ENCODE measurements around the gene LMTK2. TPM values are rescaled to one million over a fixed set of nuclear protein-coding genes. Genes with fewer than 3 reads are reported as not detected.
A peak's percentile ranks its signal among the peaks of the same experiment; 100 is the strongest.

Gene LMTK2
- 7.3 TPM for total RNA-seq

GRCh38 chr7:98106647-98107312 lies at the start of gene LMTK2:
TSS of gene LMTK2 (plus strand) at chr7:98106862. CDS start at chr7:98107178, 316 bp downstream.
- peak; percentile 91 to 96 (median 96) for DNase-seq (ENCODE audit: low read depth in 2 of 3, low spot score in 2 of 3)

GRCh38 chr7:98057157-98057556 lies 49.5 kb upstream of the LMTK2 start:
- no peak for DNase-seq (ENCODE audit: low read depth in 2 of 3, low spot score in 2 of 3)

- DNase-seq (ENCODE audit: low read depth in 2 of 3, low spot score in 2 of 3): no peak
Observed at GRCh38 chr7:98058186-98058585, 48.5 kb upstream of the LMTK2 start.

- DNase-seq (ENCODE audit: low read depth in 2 of 3, low spot score in 2 of 3): no peak
Observed at GRCh38 chr7:98064233-98064632, 42.4 kb upstream of the LMTK2 start.

GRCh38 chr7:98066208-98066607 lies 40.5 kb upstream of the LMTK2 start:
- DNase-seq (ENCODE audit: low read depth in 2 of 3, low spot score in 2 of 3): no peak

- DNase-seq (ENCODE audit: low read depth in 2 of 3, low spot score in 2 of 3): no peak
Observed at GRCh38 chr7:98066934-98067507, 39.6 kb upstream of the LMTK2 start.

GRCh38 chr7:98073047-98073446 lies 33.6 kb upstream of the LMTK2 start:
- no peak for DNase-seq (ENCODE audit: low read depth in 2 of 3, low spot score in 2 of 3)

GRCh38 chr7:98075801-98076200 lies 30.9 kb upstream of the LMTK2 start:
- no peak for DNase-seq (ENCODE audit: low read depth in 2 of 3, low spot score in 2 of 3)

- DNase-seq (ENCODE audit: low read depth in 2 of 3, low spot score in 2 of 3): no peak
Observed at GRCh38 chr7:98077762-98078161, 28.9 kb upstream of the LMTK2 start.

GRCh38 chr7:98078197-98078870 lies 28.3 kb upstream of the LMTK2 start:
- DNase-seq (ENCODE audit: low read depth in 2 of 3, low spot score in 2 of 3): no peak

GRCh38 chr7:98079891-98080648 lies 26.6 kb upstream of the LMTK2 start:
- no peak for DNase-seq (ENCODE audit: low read depth in 2 of 3, low spot score in 2 of 3)

GRCh38 chr7:98081319-98081718 lies 25.3 kb upstream of the LMTK2 start:
- DNase-seq (ENCODE audit: low read depth in 2 of 3, low spot score in 2 of 3): no peak

- no peak for DNase-seq (ENCODE audit: low read depth in 2 of 3, low spot score in 2 of 3)
Observed at GRCh38 chr7:98084631-98085030, 22.0 kb upstream of the LMTK2 start.

GRCh38 chr7:98085674-98086073 lies 21.0 kb upstream of the LMTK2 start:
- DNase-seq (ENCODE audit: low read depth in 2 of 3, low spot score in 2 of 3): no peak

- no peak for DNase-seq (ENCODE audit: low read depth in 2 of 3, low spot score in 2 of 3)
Observed at GRCh38 chr7:98086281-98086718, 20.4 kb upstream of the LMTK2 start.

- DNase-seq (ENCODE audit: low read depth in 2 of 3, low spot score in 2 of 3): no peak
Observed at GRCh38 chr7:98088109-98088508, 18.6 kb upstream of the LMTK2 start.

- no peak for DNase-seq (ENCODE audit: low read depth in 2 of 3, low spot score in 2 of 3)
Observed at GRCh38 chr7:98090116-98090515, 16.5 kb upstream of the LMTK2 start.

GRCh38 chr7:98091061-98091460 lies 15.6 kb upstream of the LMTK2 start:
- no peak for DNase-seq (ENCODE audit: low read depth in 2 of 3, low spot score in 2 of 3)

- DNase-seq (ENCODE audit: low read depth in 2 of 3, low spot score in 2 of 3): no peak
Observed at GRCh38 chr7:98091523-98091922, 15.1 kb upstream of the LMTK2 start.

GRCh38 chr7:98097042-98097645 lies 9.5 kb upstream of the LMTK2 start:
- peak in 1 of 3 donors; percentile 20 for DNase-seq (ENCODE audit: low read depth in 2 of 3, low spot score in 2 of 3)

GRCh38 chr7:98100088-98100487 lies 6.6 kb upstream of the LMTK2 start:
- no peak for DNase-seq (ENCODE audit: low read depth in 2 of 3, low spot score in 2 of 3)
